GM21737 (cell line): Measurements from ENCODE around the gene AGFG2.

Experiments used
- ATAC-seq: cut with Tn5 transposase; IDR thresholded peaks from one replicate; pipeline ENCODE4 v1.9.1; 2021; ENCODE audit warnings: mild to moderate bottlenecking, moderate library complexity; ENCODE audit not compliant: unreplicated experiment

The AGFG2 gene

DNA sequence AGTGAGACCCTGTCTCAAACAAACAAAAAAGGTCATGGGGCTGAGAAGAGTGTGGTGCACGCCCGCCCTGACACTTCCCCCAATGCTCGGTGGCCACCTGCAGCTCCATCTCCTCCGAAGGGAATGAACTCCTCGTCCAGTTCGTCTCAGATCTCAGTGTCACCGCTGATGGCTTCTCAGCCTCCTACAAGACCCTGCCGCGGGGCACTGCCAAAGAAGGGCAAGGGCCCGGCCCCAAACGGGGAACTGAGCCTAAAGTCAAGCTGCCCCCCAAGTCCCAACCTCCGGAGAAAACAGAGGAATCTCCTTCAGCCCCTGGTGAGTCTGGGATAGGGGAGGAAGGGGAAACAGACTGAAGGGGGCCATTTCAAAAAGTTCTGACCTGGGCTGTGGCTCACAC lies 67.3 kb downstream of the AGFG2 start:
- no peak for ATAC-seq

DNA sequence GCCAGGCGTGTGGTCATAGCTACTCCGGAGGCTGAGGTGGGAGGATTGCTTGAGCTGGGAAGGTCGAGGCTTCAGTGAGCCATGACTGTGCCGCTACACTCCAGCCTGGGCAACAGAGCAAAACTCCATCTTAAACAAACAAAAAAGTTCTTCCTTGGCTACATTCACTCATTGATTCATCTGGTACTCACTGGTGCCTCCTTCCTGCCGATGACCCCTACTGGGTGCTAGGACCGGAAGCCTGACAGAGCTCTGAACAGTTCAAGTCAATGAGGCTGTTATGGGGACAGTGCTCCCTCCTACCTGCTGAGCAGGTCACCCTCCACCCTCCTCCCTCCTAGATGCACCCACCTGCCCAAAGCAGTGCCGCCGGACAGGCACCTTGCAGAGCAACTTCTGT lies 68.1 kb downstream of the AGFG2 start:
- no peak for ATAC-seq

DNA sequence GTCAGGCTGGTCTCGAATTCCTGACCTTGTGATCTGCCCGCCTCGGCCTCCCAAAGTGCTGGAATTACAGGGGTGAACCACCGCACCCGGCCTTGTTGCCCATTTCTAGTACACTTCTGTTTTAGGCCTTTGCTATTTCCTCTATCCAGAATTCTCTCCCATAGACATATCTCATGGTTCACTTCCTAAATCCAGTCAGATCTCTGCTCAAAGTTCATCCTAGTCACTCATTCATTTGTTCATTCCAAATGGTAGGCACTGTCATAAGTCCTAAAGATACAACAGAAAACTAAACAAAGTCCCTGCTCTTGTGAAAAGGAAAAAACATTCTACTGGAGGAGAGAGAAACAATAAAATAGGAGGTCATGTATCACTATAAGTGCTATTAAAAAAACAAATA lies 71.0 kb downstream of the AGFG2 start:
- no peak for ATAC-seq

DNA sequence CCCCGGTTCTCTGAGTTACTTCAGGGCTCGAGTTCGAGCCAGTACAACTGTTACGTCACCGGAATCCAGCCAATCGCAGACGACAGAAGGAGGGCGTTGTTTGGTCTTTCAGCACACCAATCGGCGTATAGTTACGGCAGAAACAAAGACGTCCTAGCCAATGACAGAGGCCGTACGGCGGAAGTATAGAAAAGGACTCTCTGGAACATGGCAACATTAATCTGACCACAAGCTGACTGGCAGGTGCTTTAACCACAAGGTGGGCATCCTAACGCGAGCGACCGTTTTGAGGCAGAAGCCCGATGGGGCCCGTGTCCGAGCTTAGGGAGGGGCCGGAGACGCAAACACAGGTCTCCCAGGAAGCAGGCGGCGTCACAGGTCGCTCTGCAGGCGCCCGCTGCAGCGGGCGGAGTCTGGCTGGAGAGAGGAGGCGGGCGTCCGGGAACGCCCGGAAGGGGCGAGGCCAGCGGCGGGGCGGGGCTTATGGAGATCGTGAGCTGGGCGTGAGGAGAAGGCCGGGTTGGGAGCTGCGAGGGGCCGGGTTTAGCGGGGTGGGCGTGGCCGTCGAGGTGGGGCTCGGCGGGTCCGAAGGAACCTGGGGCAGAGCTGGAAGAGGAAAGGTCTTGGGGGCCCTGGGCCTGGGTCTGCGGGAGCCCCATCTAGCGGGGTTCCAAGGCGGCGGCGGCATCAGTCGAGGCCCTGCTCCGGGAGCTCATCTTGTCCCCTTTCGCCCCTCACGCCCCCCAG lies 73.2 kb downstream of the AGFG2 start, which contains the start of gene MOSPD3:
Gene MOSPD3, plus strand, starts transcription at position 558 of the 747 bp plus-strand sequence. CDS start 252 bp downstream, outside the sequence.
- peak; percentile 92 for ATAC-seq

DNA sequence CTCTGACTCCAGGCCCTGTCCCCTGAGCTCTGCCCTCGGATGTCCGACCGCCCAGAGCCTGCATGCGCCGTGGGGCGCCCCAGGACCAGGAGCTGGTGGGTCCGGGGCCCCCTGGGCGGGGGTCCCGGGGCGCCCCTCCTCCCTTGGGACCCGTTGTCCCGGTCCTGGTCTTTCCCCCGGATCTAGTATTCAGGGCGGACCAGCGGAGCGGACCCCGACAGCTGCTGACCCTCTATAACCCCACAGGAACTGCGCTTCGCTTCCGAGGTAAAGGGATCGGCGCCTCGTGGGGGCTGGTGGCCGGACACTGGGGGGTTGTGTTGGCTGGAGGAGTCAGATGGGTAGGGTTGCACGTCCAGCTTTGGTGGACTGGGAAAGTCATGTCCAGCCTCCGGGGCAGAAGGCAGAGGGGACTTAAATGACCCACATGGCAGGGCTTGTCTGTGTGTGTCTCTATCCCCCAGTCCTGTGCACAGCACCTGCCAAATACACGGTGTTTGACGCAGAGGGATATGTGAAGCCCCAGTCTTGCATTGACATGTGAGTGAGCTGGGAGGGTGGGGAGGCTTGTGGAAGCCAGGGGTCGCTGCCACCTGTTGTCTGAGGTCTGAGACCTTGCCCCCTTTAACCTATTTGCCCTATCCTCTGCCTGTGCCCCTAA lies 73.9 kb downstream of the AGFG2 start:
- ATAC-seq: peak; percentile 4

DNA sequence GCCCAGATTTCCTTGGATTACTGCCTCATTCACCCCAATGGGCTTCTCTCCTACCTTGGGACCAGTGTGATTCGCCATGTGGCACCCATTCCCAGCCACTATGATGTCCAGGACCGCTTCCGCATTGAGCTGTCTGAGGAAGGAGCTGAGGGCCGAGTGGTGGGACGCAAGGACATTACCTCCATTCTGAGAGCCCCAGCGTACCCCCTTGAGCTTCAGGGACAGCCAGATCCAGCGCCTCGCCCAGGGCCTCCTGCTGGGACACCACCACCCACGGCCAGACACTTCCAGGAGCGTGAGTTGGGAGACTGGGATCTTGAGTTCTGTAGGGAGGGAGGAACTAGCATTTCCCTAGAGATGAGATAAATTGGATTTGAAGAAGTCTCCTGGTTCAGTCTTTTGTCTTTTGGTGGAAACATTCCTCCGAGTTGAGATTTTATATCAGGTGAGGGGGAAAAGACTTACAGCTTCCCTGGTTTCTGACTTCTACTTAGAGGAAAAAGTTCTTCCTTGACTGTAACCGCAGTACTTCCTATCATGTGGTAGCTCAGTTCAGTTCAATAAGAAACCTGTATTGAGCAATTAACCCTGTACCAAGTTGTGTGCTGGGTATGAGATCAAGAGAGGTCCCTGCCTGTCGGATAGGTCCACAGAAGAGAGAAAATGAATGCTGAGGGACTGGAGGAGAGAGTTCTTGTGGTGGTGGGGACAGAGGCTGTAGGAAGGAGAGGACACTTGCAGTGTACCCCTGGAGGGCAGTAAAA lies 74.6 kb downstream of the AGFG2 start:
- no peak for ATAC-seq

DNA sequence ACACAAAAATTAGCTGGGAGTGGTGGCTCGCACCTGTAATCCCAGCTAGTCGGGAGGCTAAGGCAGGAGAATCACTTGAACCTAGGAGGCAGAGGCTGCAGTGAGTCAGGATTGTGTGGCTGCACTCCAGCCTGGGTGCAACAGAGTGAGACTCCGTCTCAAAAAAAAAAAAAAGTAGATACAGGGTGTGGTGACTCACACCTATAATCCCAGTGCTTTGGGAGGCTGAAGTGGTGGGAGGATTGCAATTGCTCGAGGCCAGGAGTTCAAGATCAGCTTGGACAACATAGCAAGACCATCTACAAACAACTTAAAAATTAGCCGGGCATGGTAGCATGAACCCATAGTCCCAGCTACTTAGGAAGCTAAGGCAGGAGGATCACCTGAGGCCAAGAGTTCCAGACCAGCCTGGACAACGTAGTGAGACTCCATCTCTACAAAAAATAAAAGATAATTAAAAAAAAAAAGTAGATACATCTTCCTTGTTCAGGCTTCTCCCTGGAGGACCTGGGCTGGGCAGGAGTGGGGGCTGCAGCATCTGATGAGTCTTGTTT lies 75.4 kb downstream of the AGFG2 start:
- ATAC-seq: no peak
